ENCODE measurements around the gene SLC25A42. TPM values are rescaled to one million over a fixed set of nuclear protein-coding genes. Genes with fewer than 3 reads are reported as not detected.

Gene SLC25A42
- polyA plus RNA-seq, 2 of the 4 experiments (the other 2 are of a cell fraction): 0.92 to 1.3 TPM

- H3K4me1 ChIP-seq: peaks cover 9% of the 10 kb centered on the region
- TF ChIP-seq CBX8 (IDR thresholded peaks at IDR 0.05): no peak
- TF ChIP-seq CEBPB (IDR thresholded peaks at IDR 0.05): no peak
- TF ChIP-seq PHF8 (IDR thresholded peaks at IDR 0.05; ENCODE audit: borderline replicate concordance, low read depth): no peak
- TF ChIP-seq BCL3 (IDR thresholded peaks at IDR 0.05): no peak
- no peak for TF ChIP-seq ESRRA (IDR thresholded peaks at IDR 0.05; ENCODE audit: borderline replicate concordance, low read length)
- no peak for TF ChIP-seq KDM5A (IDR thresholded peaks at IDR 0.05)
- no peak for TF ChIP-seq RCOR1 (IDR thresholded peaks at IDR 0.05; ENCODE audit: low read depth, low read length)
- no peak for TF ChIP-seq POLR2A (IDR thresholded peaks at IDR 0.05; ENCODE audit: low read length)
- no peak for TF ChIP-seq MYC (IDR thresholded peaks at IDR 0.05; ENCODE audit: borderline replicate concordance, low read length)
- no peak for TF ChIP-seq CBX2 (IDR thresholded peaks at IDR 0.05; ENCODE audit: borderline replicate concordance, low read depth)
- no peak for TF ChIP-seq ZC3H11A (IDR thresholded peaks at IDR 0.05)
- no peak for TF ChIP-seq USF2 (IDR thresholded peaks at IDR 0.05)
- TF ChIP-seq REST (IDR thresholded peaks at IDR 0.05): no peak
- TF ChIP-seq MAX (IDR thresholded peaks at IDR 0.05): no peak
- no peak for TF ChIP-seq RAD21 (conservative IDR thresholded peaks at IDR 0.05 in 1 of 2, IDR thresholded peaks at IDR 0.05 in 1 of 2)
- TF ChIP-seq CHD2 (IDR thresholded peaks at IDR 0.05; ENCODE audit: low read length, partially characterized antibody): no peak
- 79% methylated on average over 6 of the region's 6 CpGs for WGBS (ENCODE audit: missing lambda C conversion rate)
- H3K4me3 ChIP-seq: no peak overlapping the region
- no peak overlapping the region for H3K27ac ChIP-seq
- ATAC-seq (no peak), FAIRE-seq (no peak), DNase-seq (ENCODE audit: low read depth in 1 of 2, low spot score in 1 of 2) (no peak)
- CTCF ChIA-PET: interaction anchor here (1.2 kb wide), 1 partner anchor 10 kb away, joined by 4 read pairs; no protein-coding TSS in a partner anchor
- H3K9me3 ChIP-seq: no peaks in the 10 kb centered on the region
- POLR2A ChIA-PET: no interaction called here
- no peak overlapping the region for H3K4me2 ChIP-seq
Measured at GRCh38 chr19:19043481-19043880, 20.3 kb upstream of the SLC25A42 start.

- no peak for TF ChIP-seq FOSB (CRISPR knock-in tag; IDR thresholded peaks at IDR 0.05)
- TF ChIP-seq POLR2AphosphoS2 (conservative IDR thresholded peaks at IDR 0.05; ENCODE audit: low read length): no peak
- Histone ChIP-seq H3K4me2 (no peak overlapping the region), H3K27ac (no peak overlapping the region), H3K4me3 (no peak overlapping the region), H3K4me1 (peaks cover 9% of the 10 kb centered on the region), H3K9me3 (no peaks in the 10 kb centered on the region)
- DNase-seq (ENCODE audit: low read depth in 1 of 2, low spot score in 1 of 2) (no peak), ATAC-seq (no peak), FAIRE-seq (no peak)
- POLR2A ChIA-PET: no interaction called here
- CTCF ChIA-PET: interaction anchor here (1.2 kb wide), 1 partner anchor 9 kb away, joined by 4 read pairs; no protein-coding TSS in a partner anchor
- 92% methylated on average over 6 of the region's 6 CpGs for WGBS (ENCODE audit: missing lambda C conversion rate)
Measured at GRCh38 chr19:19043881-19044280, 19.9 kb upstream of the SLC25A42 start.

- ChIA-PET POLR2A (no interaction called here), CTCF (interaction anchor here (0.9 to 2.2 kb wide), 2 partner anchors 13 to 127 kb away, joined by 5 to 6 read pairs; no protein-coding TSS in a partner anchor)
- no peak for TF ChIP-seq TFCP2L1 (CRISPR knock-in tag; IDR thresholded peaks at IDR 0.05)
- TF ChIP-seq ESRRA (IDR thresholded peaks at IDR 0.05; ENCODE audit: borderline replicate concordance, low read length): no peak
- TF ChIP-seq JUNB (IDR thresholded peaks at IDR 0.05): no peak
- 0 out of 2 replicates have a peak, but pooled peaks have one; percentile 15 for TF ChIP-seq NFE2L2 (conservative IDR thresholded peaks at IDR 0.05; ENCODE audit: low read length)
- no peak for TF ChIP-seq ELK1 (IDR thresholded peaks at IDR 0.05; ENCODE audit: low read depth, low read length)
- TF ChIP-seq HOXA7 (CRISPR knock-in tag; IDR thresholded peaks at IDR 0.05): no peak
- WGBS (ENCODE audit: missing lambda C conversion rate): 96% methylated on average over 2 of the region's 2 CpGs
- Histone ChIP-seq H3K4me1 (no peaks in the 10 kb centered on the region), H3K4me2 (no peak overlapping the region), H3K4me3 (no peak overlapping the region), H3K27ac (no peak overlapping the region), H3K9me3 (no peaks in the 10 kb centered on the region)
- DNase-seq (ENCODE audit: low read depth in 1 of 2, low spot score in 1 of 2) (no peak), ATAC-seq (no peak), FAIRE-seq (no peak)
Measured at GRCh38 chr19:19049406-19049805, 14.4 kb upstream of the SLC25A42 start.
